Fibroblast of lung (primary cell): ENCODE data around the gene ARFGEF2. TPM values are rescaled to one million over a fixed set of nuclear protein-coding genes. Genes with fewer than 3 reads are reported as not detected.
A peak's percentile ranks its signal among the peaks of the same experiment; 100 is the strongest.

Experiments
- DNase-seq, 2 donors: peaks; one replicate each; pipeline versions ENCODE4 v3.0.0 to v3.0.0-alpha.2; 2010; ENCODE audit warnings: low read depth in 2 of 2
- H2AFZ ChIP-seq: 2 replicates; pipeline ENCODE4 v1.5.1; 2012; ENCODE audit warnings: low read length, control low read depth, inconsistent platforms
- H3K27ac ChIP-seq: 2 replicates; pipeline ENCODE4 v1.5.1; 2011; ENCODE audit warnings: low read length, control low read depth; ENCODE audit not compliant: insufficient read depth
- H3K27me3 ChIP-seq: 2 replicates; pipeline ENCODE4 v1.5.1; 2011; ENCODE audit warnings: mild to moderate bottlenecking, low read length; ENCODE audit not compliant: control insufficient read depth, insufficient read depth
- H3K36me3 ChIP-seq: 2 replicates; pipeline ENCODE4 v1.5.1; 2011; ENCODE audit warnings: low read length; ENCODE audit not compliant: control insufficient read depth, insufficient read depth
- H3K4me1 ChIP-seq: 2 replicates; pipeline ENCODE4 v1.5.1; 2011; ENCODE audit warnings: low read length; ENCODE audit not compliant: control insufficient read depth, insufficient read depth; ENCODE audit errors: extremely low read depth
- H3K4me2 ChIP-seq: 2 replicates; pipeline ENCODE4 v1.5.1; 2011; ENCODE audit warnings: low read length, control low read depth; ENCODE audit not compliant: insufficient read depth; ENCODE audit errors: extremely low read depth
- H3K4me3 ChIP-seq, 4 experiments: fragments of 200-600 bp in 1 of 4; sonication (generic) in 1 of 4; replicated peaks in 1 of 4; 2 replicates each; pipeline ENCODE4 v1.5.1; 2011 to 2016; ENCODE audit warnings: low read length in 4 of 4, low read depth in 3 of 4, mild to moderate bottlenecking in 3 of 4, control low read depth in 2 of 4, inconsistent platforms in 1 of 4, mixed read lengths in 1 of 4; ENCODE audit not compliant: insufficient read depth in 1 of 4; ENCODE audit errors: control extremely low read depth in 1 of 4
- H3K79me2 ChIP-seq: 2 replicates; pipeline ENCODE4 v1.5.1; 2012; ENCODE audit warnings: mild to moderate bottlenecking, low read length, inconsistent platforms; ENCODE audit not compliant: control insufficient read depth, insufficient read depth
- H3K9ac ChIP-seq: 2 replicates; pipeline ENCODE4 v1.5.1; 2011; ENCODE audit warnings: mild to moderate bottlenecking, low read length, control low read depth; ENCODE audit not compliant: insufficient read depth
- H3K9me3 ChIP-seq: 2 replicates; pipeline ENCODE4 v1.5.1; 2012; ENCODE audit warnings: low read depth, low read length; ENCODE audit not compliant: control insufficient read depth, insufficient read depth
- H4K20me1 ChIP-seq: 2 replicates; pipeline ENCODE4 v1.5.1; 2011; ENCODE audit warnings: low read length; ENCODE audit not compliant: control insufficient read depth, insufficient read depth; ENCODE audit errors: extremely low read depth
- EZH2 ChIP-seq: IDR thresholded peaks from 2 replicates; pipeline ENCODE4 v1.5.1; 2012; ENCODE audit warnings: low read length, control low read depth, mild to moderate bottlenecking; ENCODE audit errors: missing control alignments
- polyA plus RNA-seq, 2 donors: library from polyadenylated mRNA; depleted of rRNA in 1 of 2; stranded (reverse) in 1 of 2; unstranded in 1 of 2; fragments of >200 nt; gene quantifications; 2 replicates each; pipeline ENCODE4 v1.2.1, GENCODE V29; 2011 to 2012; ENCODE audit warnings: missing spikeins in 1 of 2
- total RNA-seq: library from RNA; depleted of rRNA; stranded (reverse); fragments of >200 nt; gene quantifications from 2 replicates; pipeline ENCODE4 v1.2.1, GENCODE V29; 2014
- TF ChIP-seq, protein P1 (sequence below), 2 donors: IDR thresholded peaks in 1 of 2; conservative IDR thresholded peaks in 1 of 2; 1 replicate in 1 of 2; 2 replicates in 1 of 2; pipeline ENCODE4 v1.5.1; 2011 to 2012; ENCODE audit warnings: low read length in 2 of 2, control low read depth in 1 of 2, inconsistent platforms in 1 of 2, low read depth in 1 of 2, mild to moderate bottlenecking in 1 of 2

ARFGEF2 gene
- total and polyA plus RNA-seq, 2 donors (not counting 1 experiment from before 2014, with no cell fraction given) = 17.3 to 42.8 TPM

DNA sequence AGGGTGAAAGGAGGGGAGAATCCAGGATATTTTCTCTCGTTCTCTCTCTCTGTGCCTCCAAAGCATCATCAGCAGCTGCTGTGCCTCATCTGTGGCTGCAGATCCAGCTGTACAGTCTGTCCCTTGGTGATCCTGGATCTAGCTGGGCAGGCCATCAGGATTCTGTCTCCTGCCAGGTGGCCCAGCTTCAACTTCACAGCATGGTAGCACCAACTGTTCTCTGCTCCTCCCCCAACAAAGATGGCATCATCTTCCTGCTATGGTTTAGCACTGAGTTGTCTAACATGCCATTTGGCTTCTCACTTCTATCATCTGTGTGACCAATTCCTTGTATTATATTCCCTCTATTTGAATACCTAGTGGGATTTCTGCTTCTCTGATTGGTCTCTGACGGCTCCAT, 28.6 kb upstream of the ARFGEF2 start:
- Histone ChIP-seq H3K36me3 (no peaks in the 10 kb centered on the region), H3K4me1 (peaks cover 1% of the 10 kb centered on the region), H2AFZ (no peak overlapping the region), H3K4me3 (no peak overlapping the region), H4K20me1 (no peaks in the 10 kb centered on the region), H3K9me3 (no peaks in the 10 kb centered on the region), H3K4me2 (no peak overlapping the region), H3K79me2 (no peaks in the 10 kb centered on the region), H3K9ac (no peak overlapping the region), H3K27me3 (peaks cover 13% of the 10 kb centered on the region), H3K27ac (no peak overlapping the region)
- no peak for DNase-seq
- TF ChIP-seq, protein P1, sequence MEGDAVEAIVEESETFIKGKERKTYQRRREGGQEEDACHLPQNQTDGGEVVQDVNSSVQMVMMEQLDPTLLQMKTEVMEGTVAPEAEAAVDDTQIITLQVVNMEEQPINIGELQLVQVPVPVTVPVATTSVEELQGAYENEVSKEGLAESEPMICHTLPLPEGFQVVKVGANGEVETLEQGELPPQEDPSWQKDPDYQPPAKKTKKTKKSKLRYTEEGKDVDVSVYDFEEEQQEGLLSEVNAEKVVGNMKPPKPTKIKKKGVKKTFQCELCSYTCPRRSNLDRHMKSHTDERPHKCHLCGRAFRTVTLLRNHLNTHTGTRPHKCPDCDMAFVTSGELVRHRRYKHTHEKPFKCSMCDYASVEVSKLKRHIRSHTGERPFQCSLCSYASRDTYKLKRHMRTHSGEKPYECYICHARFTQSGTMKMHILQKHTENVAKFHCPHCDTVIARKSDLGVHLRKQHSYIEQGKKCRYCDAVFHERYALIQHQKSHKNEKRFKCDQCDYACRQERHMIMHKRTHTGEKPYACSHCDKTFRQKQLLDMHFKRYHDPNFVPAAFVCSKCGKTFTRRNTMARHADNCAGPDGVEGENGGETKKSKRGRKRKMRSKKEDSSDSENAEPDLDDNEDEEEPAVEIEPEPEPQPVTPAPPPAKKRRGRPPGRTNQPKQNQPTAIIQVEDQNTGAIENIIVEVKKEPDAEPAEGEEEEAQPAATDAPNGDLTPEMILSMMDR (conservative IDR thresholded peaks at IDR 0.05 in 1 of 2, IDR thresholded peaks at IDR 0.05 in 1 of 2; ENCODE audit: low read depth in 1 of 2, low read length in 2 of 2) = no peak
- no peak for TF ChIP-seq EZH2

DNA sequence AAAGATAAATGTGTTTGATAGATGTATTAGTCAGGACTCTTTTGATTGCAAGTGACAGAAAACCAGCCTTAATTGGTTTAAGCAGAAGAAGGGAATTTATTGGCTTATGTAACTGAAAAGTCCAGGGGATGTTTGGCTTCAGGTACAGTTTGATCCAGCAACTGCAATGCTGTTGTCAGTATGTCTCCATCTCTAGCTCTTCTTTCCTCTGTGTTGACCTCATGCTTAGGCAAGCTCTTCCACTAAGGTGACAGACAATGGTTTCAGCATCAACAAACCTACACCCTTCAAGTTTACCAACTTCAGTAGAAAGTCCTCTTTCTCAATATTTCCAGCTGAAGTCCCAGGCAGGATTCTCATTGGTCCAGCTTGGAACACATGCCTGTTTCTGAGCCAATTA, 28.1 kb upstream of the ARFGEF2 start:
- no peaks in the 10 kb centered on the region for H3K36me3 ChIP-seq
- H3K4me3 ChIP-seq = no peak overlapping the region
- H3K27me3 ChIP-seq = peaks cover 13% of the 10 kb centered on the region
- H3K79me2 ChIP-seq = no peaks in the 10 kb centered on the region
- no peak overlapping the region for H3K9ac ChIP-seq
- no peak overlapping the region for H3K27ac ChIP-seq
- H4K20me1 ChIP-seq = no peaks in the 10 kb centered on the region
- peaks cover 3% of the 10 kb centered on the region for H3K4me1 ChIP-seq
- no peak for DNase-seq
- TF ChIP-seq EZH2 = no peak
- TF ChIP-seq, protein P1 (conservative IDR thresholded peaks at IDR 0.05 in 1 of 2, IDR thresholded peaks at IDR 0.05 in 1 of 2; ENCODE audit: low read depth in 1 of 2, low read length in 2 of 2) = no peak
- no peaks in the 10 kb centered on the region for H3K9me3 ChIP-seq
- no peak overlapping the region for H3K4me2 ChIP-seq
- H2AFZ ChIP-seq = no peak overlapping the region

DNA sequence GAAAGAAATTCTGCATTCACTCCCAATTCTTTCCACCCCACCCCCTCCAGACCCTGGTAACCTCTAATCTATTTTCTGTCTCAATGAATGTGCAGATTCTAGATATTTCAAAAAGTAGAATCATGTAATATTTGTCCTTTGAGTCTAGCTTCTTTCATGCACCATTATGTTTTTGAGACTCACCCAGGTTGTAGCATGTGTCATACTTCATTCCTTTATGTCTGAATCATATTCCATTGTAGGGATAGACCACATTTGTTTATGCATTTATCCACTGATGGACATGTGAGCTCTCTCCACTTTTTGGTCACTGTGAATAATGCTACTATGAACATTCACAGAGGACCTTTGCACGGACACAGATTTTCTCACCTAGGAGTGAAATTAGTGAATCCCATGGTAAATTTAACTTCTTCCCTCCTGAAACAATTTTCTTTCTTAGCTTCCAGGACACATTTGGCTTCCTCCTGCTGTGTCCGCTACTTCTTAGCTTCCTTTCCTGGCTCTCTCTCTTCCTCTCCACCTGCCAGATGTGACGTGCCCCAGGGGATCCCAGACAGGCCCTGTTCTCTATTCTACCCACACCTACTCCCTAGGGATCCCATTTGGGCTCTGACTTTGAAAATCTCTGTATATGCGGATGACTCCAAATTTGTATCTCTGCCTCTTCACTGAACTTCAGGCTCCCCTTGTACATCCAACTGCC, 24.1 kb upstream of the ARFGEF2 start:
- no peaks in the 10 kb centered on the region for H3K9me3 ChIP-seq
- H3K4me3 ChIP-seq = no peak overlapping the region
- peaks cover 3% of the 10 kb centered on the region for H3K4me1 ChIP-seq
- H4K20me1 ChIP-seq = no peaks in the 10 kb centered on the region
- no peak overlapping the region for H3K9ac ChIP-seq
- H3K27me3 ChIP-seq = peaks cover 7% of the 10 kb centered on the region
- no peaks in the 10 kb centered on the region for H3K79me2 ChIP-seq
- DNase-seq = peak; percentile 78 to 95
- no peak overlapping the region for H3K27ac ChIP-seq
- H3K4me2 ChIP-seq = no peak overlapping the region
- TF ChIP-seq EZH2 = no peak
- TF ChIP-seq, protein P1 (conservative IDR thresholded peaks at IDR 0.05 in 1 of 2, IDR thresholded peaks at IDR 0.05 in 1 of 2; ENCODE audit: low read depth in 1 of 2, low read length in 2 of 2) = no peak
- H3K36me3 ChIP-seq = no peaks in the 10 kb centered on the region
- no peak overlapping the region for H2AFZ ChIP-seq
